PC-3 (cell line): ENCODE measurements around the gene SLC2A4.

Experiments used
- CTCF ChIP-seq: fragments of 300-600 bp; sonication (generic); conservative IDR thresholded peaks from 2 replicates; pipeline ENCODE4 v1.5.1; 2017; ENCODE audit warnings: antibody characterized with exemption, low read depth, mild to moderate bottlenecking, low read length
- EZH2 ChIP-seq: fragments of 300-600 bp; sonication (generic); IDR thresholded peaks from one replicate; pipeline ENCODE4 v1.6.1; 2017; ENCODE audit warnings: antibody characterized with exemption, mild to moderate bottlenecking, low read length; ENCODE audit not compliant: unreplicated experiment
- EZH2phosphoT487 ChIP-seq: fragments of 300-600 bp; sonication (generic); IDR thresholded peaks from 2 replicates; pipeline ENCODE4 v1.6.1; 2018; ENCODE audit warnings: mild to moderate bottlenecking, antibody characterized with exemption, low read length, borderline replicate concordance

GRCh38 chr17:7240375-7240774 lies 41.1 kb upstream of the SLC2A4 start:
- TF ChIP-seq CTCF, result no peak
- TF ChIP-seq EZH2, result no peak
- TF ChIP-seq EZH2phosphoT487, result no peak
